HuH-7 (cell line): ENCODE measurements around the gene MTA3.

Experiments
- DNase-seq: peaks from one replicate; pipeline ENCODE4 v3.0.0; 2011; ENCODE audit warnings: low spot score

MTA3 gene

GRCh38 chr2:42762823-42763804 is 194.7 kb downstream of the MTA3 start:
- DNase-seq = no peak

- no peak for DNase-seq
These were observed 195.7 kb downstream of the MTA3 start, which contains the start of gene OXER1 for GRCh38 chr2:42764096-42764495. Gene OXER1, minus strand, starts transcription at chr2:42764135. Its CDS starts 73 bp downstream, at chr2:42764062.

GRCh38 chr2:42764901-42765300 is 196.5 kb downstream of the MTA3 start:
- no peak for DNase-seq

GRCh38 chr2:42765686-42766085 is 197.3 kb downstream of the MTA3 start:
- DNase-seq = no peak

GRCh38 chr2:42767080-42767898 is 198.9 kb downstream of the MTA3 start:
- no peak for DNase-seq

- DNase-seq = no peak
These were observed 199.7 kb downstream of the MTA3 start for GRCh38 chr2:42767899-42768705.

GRCh38 chr2:42768706-42769256 is 200.3 kb downstream of the MTA3 start:
- no peak for DNase-seq

GRCh38 chr2:42769583-42770287 is 201.3 kb downstream of the MTA3 start:
- no peak for DNase-seq

- DNase-seq = peak; percentile 64
These were observed 202.1 kb downstream of the MTA3 start for GRCh38 chr2:42770288-42771131.

- DNase-seq = no peak
These were observed 203.2 kb downstream of the MTA3 start for GRCh38 chr2:42771546-42772153.

- no peak for DNase-seq
These were observed 206.8 kb downstream of the MTA3 start for GRCh38 chr2:42775186-42775585.

GRCh38 chr2:42775810-42776209 is 207.4 kb downstream of the MTA3 start:
- DNase-seq = no peak

GRCh38 chr2:42777883-42778805 is 209.7 kb downstream of the MTA3 start:
- DNase-seq = no peak

GRCh38 chr2:42781181-42781580 is 212.7 kb downstream of the MTA3 start:
- no peak for DNase-seq

- DNase-seq = no peak
These were observed 215.1 kb downstream of the MTA3 start for GRCh38 chr2:42783511-42783910.

- DNase-seq = no peak
These were observed 215.9 kb downstream of the MTA3 start for GRCh38 chr2:42784204-42784880.

- DNase-seq = no peak
These were observed 218.3 kb downstream of the MTA3 start for GRCh38 chr2:42786561-42787345.
